GM12891 (cell line): ENCODE measurements around the gene SLC9C2.
"Not testable (repeated sequence)": the region's sequence is repeated elsewhere in the genome, so short reads cannot be mapped to it uniquely, and the experiment has no call there.

Experiments used
- DNase-seq: peaks from one replicate; pipeline ENCODE4 v3.0.0; 2011; ENCODE audit warnings: low spot score; ENCODE audit not compliant: insufficient read length
- FAIRE-seq: peaks from 2 replicates; lab custom pipeline; 2011; peaks lifted over from hg19 to GRCh38; lab: Jason Lieb, UNC
- PAX5 ChIP-seq: IDR thresholded peaks from 2 replicates; pipeline ENCODE4 v1.6.1; 2011; ENCODE audit warnings: low read length, moderate library complexity, mild to moderate bottlenecking; ENCODE audit not compliant: insufficient read depth, severe bottlenecking
- POLR2A ChIP-seq: IDR thresholded peaks from 2 replicates; pipeline ENCODE4 v1.6.1; 2011; ENCODE audit warnings: low read depth, low read length, control low read depth
- POLR2AphosphoS5 ChIP-seq: IDR thresholded peaks from 2 replicates; pipeline ENCODE4 v1.6.1; 2011; ENCODE audit warnings: low read depth, low read length, control low read depth
- POU2F2 ChIP-seq: IDR thresholded peaks from 2 replicates; pipeline ENCODE4 v1.6.1; 2011; ENCODE audit warnings: low read depth, mild to moderate bottlenecking, control low read depth, low read length, moderate library complexity
- SPI1 ChIP-seq: IDR thresholded peaks from 2 replicates; pipeline ENCODE4 v1.6.1; 2011; ENCODE audit warnings: low read depth, low read length, control low read depth
- TAF1 ChIP-seq: IDR thresholded peaks from 2 replicates; pipeline ENCODE4 v1.6.1; 2011; ENCODE audit warnings: low read depth, low read length, control low read depth

SLC9C2 gene

GRCh38 chr1:173627269-173627668, 24.4 kb upstream of the SLC9C2 start:
- TF ChIP-seq PAX5 (no peak), POLR2A (no peak), SPI1 (no peak), POU2F2 (no peak), POLR2AphosphoS5 (no peak), TAF1 (no peak)
- no peak for DNase-seq
- FAIRE-seq: no peak

GRCh38 chr1:173616859-173617258, 14.0 kb upstream of the SLC9C2 start:
- no peak for TF ChIP-seq SPI1
- no peak for TF ChIP-seq POLR2AphosphoS5
- no peak for TF ChIP-seq POLR2A
- TF ChIP-seq POU2F2: no peak
- FAIRE-seq: no peak
- no peak for DNase-seq

- not testable (repeated sequence) for FAIRE-seq, DNase-seq
Observed at GRCh38 chr1:173613086-173613485, 10.2 kb upstream of the SLC9C2 start.

GRCh38 chr1:173608503-173609216, 5.8 kb upstream of the SLC9C2 start:
- no peak for FAIRE-seq

GRCh38 chr1:173601588-173601987, 1.3 kb downstream of the SLC9C2 start:
- DNase-seq (no peak), FAIRE-seq (peak; percentile 84)
- TF ChIP-seq POLR2AphosphoS5: no peak
- TF ChIP-seq SPI1: peak; percentile 82

More at GRCh38 chr1:173608503-173609216, 5.8 kb upstream of the SLC9C2 start:
- DNase-seq: no peak
- TF ChIP-seq POLR2AphosphoS5: no peak
- no peak for TF ChIP-seq TAF1
- no peak for TF ChIP-seq POU2F2
- no peak for TF ChIP-seq SPI1
- no peak for TF ChIP-seq PAX5
- TF ChIP-seq POLR2A: no peak

GRCh38 chr1:173596097-173596825, 6.6 kb downstream of the SLC9C2 start:
- no peak for DNase-seq
- FAIRE-seq: no peak
- TF ChIP-seq POLR2A (no peak), PAX5 (no peak), POU2F2 (no peak), SPI1 (no peak), TAF1 (no peak), POLR2AphosphoS5 (no peak)

GRCh38 chr1:173591138-173591537, 11.7 kb downstream of the SLC9C2 start:
- DNase-seq, FAIRE-seq: not testable (repeated sequence)

- DNase-seq (no peak), FAIRE-seq (no peak)
- TF ChIP-seq POU2F2 (no peak), TAF1 (no peak), PAX5 (no peak), POLR2A (no peak), POLR2AphosphoS5 (no peak), SPI1 (no peak)
Observed at GRCh38 chr1:173590557-173590956, 12.3 kb downstream of the SLC9C2 start.

- FAIRE-seq: no peak
- TF ChIP-seq SPI1: no peak
- no peak for TF ChIP-seq PAX5
- no peak for TF ChIP-seq POLR2AphosphoS5
- no peak for TF ChIP-seq POLR2A
- TF ChIP-seq TAF1: no peak
- TF ChIP-seq POU2F2: no peak
- no peak for DNase-seq
Observed at GRCh38 chr1:173581383-173582079, 21.3 kb downstream of the SLC9C2 start.

GRCh38 chr1:173580658-173581057, 22.2 kb downstream of the SLC9C2 start:
- TF ChIP-seq POU2F2 (no peak), TAF1 (no peak), POLR2AphosphoS5 (no peak), POLR2A (no peak), PAX5 (no peak), SPI1 (no peak)
- FAIRE-seq: no peak

More at GRCh38 chr1:173580658-173581057, 22.2 kb downstream of the SLC9C2 start:
- DNase-seq: no peak
